ENCODE results near the gene QRFP.

The QRFP gene

DNA sequence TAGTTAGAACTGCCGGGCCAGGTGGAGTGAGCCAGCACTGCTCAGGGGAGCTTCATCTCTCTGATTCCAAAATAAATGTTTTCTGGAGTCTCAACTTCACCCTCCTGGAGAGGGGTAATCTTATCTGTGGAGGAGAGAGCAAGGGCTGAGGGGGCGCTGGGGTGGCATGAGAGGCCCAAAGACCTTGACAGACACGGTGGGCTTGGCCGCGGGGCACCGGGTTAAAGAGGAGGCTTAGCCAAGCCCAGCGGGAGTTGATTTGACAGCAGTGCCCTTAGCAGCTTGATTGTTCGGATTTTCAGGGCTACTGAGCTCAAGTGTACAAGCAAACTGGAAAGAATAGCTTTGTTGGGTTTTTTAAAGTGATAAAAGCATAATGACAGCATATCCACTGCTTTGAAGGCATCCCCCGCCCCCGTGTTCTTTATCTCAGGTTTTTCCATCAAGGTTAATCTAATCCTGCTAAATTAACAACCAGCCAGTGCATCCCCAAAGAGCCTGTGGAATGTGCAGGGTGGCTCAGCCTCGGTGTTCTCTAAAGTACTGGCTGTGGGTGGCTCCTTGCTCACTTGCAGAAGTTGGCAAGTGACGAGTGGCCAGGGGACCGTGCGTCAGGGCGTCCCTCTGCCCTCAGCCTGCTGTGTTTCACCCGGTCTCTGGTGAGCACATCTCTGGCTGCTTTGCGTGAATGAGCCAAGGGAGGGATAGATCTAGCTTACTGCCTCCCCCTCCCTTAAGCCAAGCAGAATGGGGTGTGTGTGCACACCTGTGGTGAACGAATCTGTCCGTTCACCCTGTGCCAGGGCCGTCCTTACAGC, 5.5 kb downstream of the QRFP start:
- no peak for DNase-seq

GRCh38 chr9:130890124-130890523, 6.5 kb downstream of the QRFP start:
- DNase-seq = no peak

GRCh38 chr9:130888146-130888885, 8.3 kb downstream of the QRFP start:
- DNase-seq = no peak

DNA sequence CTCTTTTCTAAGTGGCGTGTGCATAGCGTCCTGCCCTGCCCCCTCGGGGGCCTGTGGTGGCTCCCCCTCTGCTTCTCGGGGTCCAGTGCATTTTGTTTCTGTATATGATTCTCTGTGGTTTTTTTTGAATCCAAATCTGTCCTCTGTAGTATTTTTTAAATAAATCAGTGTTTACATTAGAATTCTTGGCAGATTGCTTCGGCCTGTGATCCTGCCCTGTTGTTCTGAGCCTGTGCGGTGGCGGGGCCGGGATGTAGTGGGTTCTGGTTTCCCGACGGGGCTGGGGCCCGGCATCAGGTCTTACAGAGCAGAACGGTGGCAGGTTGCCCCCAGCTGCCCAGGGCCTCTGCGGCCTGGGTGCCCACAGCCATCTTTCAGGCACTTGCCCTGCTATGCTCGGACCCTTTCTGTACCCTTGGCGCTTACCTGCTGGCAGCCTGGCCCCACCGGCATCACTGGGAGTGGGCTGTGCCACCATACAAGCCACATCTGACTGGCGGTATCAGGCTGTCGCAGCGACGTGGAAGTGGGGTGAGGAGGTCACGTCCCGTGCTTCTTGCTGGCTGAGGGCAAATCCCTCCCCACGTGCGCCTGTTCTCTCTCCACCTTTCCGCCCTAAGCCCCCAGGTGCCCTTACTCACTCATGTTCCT, 9.0 kb downstream of the QRFP start:
- no peak for DNase-seq

GRCh38 chr9:130886981-130887380, 9.6 kb downstream of the QRFP start:
- DNase-seq = no peak

DNA sequence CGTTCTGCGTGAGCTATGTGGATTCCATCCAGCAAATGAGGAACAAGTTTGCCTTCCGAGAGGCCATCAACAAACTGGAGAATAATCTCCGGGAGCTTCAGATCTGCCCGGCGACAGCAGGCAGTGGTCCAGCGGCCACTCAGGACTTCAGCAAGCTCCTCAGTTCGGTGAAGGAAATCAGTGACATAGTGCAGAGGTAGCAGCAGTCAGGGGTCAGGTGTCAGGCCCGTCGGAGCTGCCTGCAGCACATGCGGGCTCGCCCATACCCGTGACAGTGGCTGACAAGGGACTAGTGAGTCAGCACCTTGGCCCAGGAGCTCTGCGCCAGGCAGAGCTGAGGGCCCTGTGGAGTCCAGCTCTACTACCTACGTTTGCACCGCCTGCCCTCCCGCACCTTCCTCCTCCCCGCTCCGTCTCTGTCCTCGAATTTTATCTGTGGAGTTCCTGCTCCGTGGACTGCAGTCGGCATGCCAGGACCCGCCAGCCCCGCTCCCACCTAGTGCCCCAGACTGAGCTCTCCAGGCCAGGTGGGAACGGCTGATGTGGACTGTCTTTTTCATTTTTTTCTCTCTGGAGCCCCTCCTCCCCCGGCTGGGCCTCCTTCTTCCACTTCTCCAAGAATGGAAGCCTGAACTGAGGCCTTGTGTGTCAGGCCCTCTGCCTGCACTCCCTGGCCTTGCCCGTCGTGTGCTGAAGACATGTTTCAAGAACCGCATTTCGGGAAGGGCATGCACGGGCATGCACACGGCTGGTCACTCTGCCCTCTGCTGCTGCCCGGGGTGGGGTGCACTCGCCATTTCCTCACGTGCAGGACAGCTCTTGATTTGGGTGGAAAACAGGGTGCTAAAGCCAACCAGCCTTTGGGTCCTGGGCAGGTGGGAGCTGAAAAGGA, 10.9 kb downstream of the QRFP start:
- no peak for DNase-seq

- no peak for DNase-seq
These were observed 11.8 kb downstream of the QRFP start for GRCh38 chr9:130884542-130885483.

GRCh38 chr9:130884111-130884531, 12.5 kb downstream of the QRFP start:
- no peak for DNase-seq

GRCh38 chr9:130883479-130883878, 13.1 kb downstream of the QRFP start:
- no peak for DNase-seq

- no peak for DNase-seq
These were observed 13.9 kb downstream of the QRFP start for GRCh38 chr9:130882696-130883225.

- no peak for DNase-seq
These were observed 15.1 kb downstream of the QRFP start for GRCh38 chr9:130881516-130881915.

DNA sequence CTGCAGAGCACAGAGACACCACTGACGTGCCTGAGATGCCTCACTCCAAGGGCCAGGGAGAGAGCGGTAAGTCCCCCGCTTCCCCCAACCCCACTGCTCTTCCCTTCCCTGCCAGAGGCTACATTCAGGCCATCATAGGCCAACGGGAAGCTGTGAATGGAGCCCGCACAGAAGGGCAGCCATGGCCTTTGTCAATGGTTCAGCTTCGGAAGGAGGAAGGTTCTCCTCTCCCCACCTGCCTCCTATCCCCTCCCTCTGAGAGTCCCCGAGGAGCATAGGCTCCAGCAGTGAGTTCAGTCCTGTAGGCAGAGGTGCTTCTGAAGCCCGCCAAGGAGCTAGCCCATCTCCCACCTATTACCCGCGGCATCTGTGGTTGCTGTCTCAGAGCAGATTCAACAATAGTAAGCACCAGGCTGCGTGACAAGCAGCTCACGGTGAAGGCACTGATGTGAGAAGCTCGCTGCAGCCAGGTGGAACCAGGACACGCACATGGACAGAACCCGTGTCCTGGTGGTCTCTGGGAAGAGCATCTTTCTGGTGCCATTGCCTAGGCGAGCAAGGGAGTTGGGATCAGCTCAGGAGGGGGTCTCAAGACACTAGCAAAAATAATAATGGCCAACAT, 15.9 kb downstream of the QRFP start:
- no peak for DNase-seq

- DNase-seq = no peak
These were observed 16.7 kb downstream of the QRFP start for GRCh38 chr9:130879863-130880411.

- DNase-seq = no peak
These were observed 18.3 kb downstream of the QRFP start for GRCh38 chr9:130878295-130878694.

DNA sequence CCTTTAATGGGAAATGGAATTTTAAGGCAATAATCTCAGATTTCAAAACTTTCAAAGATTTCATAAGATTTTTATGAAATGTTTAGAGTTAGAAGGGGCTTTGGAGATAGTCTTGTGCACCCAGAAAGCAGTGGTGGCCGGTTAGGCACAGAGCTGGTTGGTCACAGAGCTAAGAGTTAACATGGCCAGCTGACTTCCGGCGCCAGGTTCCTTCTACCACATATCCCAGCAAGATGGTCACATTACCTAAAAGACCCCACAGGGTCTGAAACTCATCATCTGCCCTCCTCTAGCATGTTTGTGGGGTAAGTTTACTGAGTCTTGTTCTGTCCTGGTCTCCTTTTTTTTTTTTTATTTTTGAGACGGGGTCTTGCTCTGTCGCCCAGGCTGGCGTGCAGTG, 19.3 kb downstream of the QRFP start:
- DNase-seq = no peak

- no peak for DNase-seq
These were observed 21.8 kb downstream of the QRFP start for GRCh38 chr9:130874783-130875182.

DNA sequence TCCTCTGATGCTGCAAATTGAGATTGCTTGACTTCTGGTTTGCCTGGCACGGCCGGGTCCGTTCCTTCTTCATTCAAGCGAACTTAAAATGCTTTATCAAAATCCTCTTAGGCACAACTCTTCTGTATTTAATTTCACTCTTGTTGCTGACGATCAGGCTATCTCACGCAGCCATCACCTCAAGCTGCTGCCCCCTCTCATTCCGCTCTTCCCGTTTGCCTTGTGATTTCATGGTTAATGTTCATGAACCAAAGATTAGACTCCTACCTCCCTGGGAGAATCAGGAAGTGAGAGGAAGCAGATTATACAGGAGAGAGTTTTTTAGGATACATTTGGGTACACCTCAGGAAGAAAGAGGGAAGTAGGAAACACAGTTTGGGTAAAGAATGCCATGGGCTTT, 22.6 kb downstream of the QRFP start:
- no peak for DNase-seq

DNA sequence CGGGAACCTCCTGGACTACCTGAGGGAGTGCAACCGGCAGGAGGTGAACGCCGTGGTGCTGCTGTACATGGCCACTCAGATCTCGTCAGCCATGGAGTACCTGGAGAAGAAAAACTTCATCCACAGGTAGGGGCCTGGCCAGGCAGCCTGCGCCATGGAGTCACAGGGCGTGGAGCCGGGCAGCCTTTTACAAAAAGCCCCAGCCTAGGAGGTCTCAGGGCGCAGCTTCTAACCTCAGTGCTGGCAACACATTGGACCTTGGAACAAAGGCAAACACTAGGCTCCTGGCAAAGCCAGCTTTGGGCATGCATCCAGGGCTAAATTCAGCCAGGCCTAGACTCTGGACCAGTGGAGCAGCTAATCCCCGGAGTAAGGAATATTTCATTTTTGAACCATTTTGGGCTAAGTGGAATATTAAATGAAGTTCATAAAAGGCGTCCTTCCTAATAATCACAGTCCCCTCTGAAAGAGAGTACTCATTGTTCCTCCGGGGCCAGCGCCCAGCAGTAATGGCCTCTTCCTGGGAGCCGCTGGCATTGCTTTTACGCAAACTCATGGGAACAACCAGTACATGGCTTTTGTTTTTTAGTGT, 23.6 kb downstream of the QRFP start:
- DNase-seq = no peak

- no peak for DNase-seq
These were observed 24.1 kb downstream of the QRFP start for GRCh38 chr9:130872508-130872907.

DNA sequence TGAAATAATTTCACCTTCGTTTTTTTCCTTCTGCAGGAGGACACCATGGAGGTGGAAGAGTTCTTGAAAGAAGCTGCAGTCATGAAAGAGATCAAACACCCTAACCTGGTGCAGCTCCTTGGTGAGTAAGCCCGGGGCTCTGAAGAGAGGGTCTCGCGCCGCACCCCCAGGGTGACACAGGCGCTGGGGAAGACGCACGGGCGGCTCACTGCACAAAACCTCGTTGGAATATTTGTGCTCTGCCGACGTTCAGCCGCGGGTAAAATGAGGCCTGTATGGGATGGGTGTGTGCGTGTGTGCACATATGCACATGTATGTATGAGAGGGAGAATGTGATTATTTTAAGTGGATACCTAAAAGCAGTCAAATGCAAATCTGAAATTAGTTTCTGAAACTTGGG, 24.5 kb downstream of the QRFP start:
- no peak for DNase-seq
